ENCODE results near the gene ATP5F1E. TPM values are rescaled to one million over a fixed set of nuclear protein-coding genes. Genes with fewer than 3 reads are reported as not detected.

ATP5F1E gene
- total RNA-seq, 4 donors from 2014 or later: 15.1 to 35.2 (median 27.7) TPM

DNA sequence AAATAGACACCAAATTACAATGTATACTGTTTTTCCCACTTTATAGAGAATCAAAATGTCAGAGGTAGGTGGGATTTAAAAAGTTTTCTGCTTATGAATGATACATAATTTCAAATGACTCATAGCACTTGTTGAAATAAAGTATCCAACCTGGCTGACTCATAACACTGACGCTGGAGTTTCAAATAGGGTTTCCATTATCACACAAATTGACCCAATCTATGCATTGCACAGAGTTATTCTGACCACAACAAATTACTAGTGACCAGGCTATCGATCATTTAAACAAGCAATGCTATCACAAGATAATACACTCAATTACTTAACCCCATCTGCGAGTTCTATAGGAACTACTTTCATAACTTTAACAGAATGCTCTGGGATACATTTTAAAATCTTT lies 42.3 kb upstream of the ATP5F1E start:
- Histone ChIP-seq H3K27ac (no peak overlapping the region), H3K9me3 (no peaks in the 10 kb centered on the region), H3K27me3 (peaks cover 0 to 6% of the 10 kb centered on the region in 2 donors), H3K36me3 (no peaks in the 10 kb centered on the region), H3K4me3 (no peak overlapping the region), H3K4me1 (no peaks in the 10 kb centered on the region)
- 64 to 68% methylated on average over 3 of the region's 3 CpGs for WGBS, 2 donors
- TF ChIP-seq POLR2A (IDR thresholded peaks at IDR 0.05) (no peak), CTCF (IDR thresholded peaks at IDR 0.05) (no peak), EP300 (IDR thresholded peaks at IDR 0.05) (no peak)
- DNase-seq (ENCODE audit: low spot score in 2 of 2): no peak

DNA sequence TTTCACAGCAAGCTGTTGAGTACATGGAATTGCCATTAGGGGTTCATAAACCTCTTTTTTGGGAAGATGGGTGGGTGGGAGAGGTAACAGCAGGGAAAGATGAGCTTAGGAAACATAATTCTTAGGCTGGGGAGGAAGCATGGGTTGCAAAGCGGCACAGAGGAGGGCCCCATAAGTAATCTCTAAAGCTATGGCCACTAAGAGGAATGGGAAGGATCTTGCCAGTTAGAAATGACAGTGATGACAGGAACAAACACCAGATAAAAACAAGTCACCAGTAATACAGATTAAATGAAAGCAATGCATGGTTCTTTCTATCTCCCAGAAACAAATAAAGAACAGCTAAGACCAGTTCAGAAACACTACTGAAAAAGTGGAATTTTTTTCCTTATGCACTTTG lies 41.4 kb upstream of the ATP5F1E start:
- DNase-seq (ENCODE audit: low spot score in 2 of 2): no peak
- no peaks in the 10 kb centered on the region for H3K9me3 ChIP-seq
- WGBS, 2 donors: 89 to 90% methylated on average over 1 of the region's 1 CpG
- no peaks in the 10 kb centered on the region for H3K36me3 ChIP-seq
- H3K27ac ChIP-seq: no peak overlapping the region
- H3K27me3 ChIP-seq: peaks cover 0 to 6% of the 10 kb centered on the region in 2 donors
- no peak overlapping the region for H3K4me3 ChIP-seq
- TF ChIP-seq POLR2A (IDR thresholded peaks at IDR 0.05): no peak
- TF ChIP-seq CTCF (IDR thresholded peaks at IDR 0.05): no peak
- TF ChIP-seq EP300 (IDR thresholded peaks at IDR 0.05): no peak
- no peaks in the 10 kb centered on the region for H3K4me1 ChIP-seq

DNA sequence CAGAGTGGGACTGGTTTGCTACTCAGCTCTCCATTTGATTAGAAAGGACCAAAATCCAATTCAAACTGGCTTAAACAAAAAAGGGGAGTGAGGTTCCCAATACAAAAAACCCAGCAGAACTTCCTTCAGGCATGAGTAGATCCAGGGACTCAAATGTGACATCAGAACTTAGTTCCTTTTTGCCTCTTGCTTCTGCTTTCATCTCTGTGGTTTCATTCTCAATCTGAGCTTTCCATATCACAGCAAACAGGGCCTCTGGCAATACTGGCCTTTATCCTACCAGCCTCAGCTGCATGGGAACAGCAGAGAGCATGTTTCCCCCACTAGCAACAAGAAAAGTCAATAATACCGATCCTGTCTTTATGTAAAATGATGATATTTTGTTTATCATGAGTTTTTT lies 39.1 kb upstream of the ATP5F1E start:
- TF ChIP-seq CTCF (IDR thresholded peaks at IDR 0.05): no peak
- 80 to 81% methylated on average over 1 of the region's 1 CpG for WGBS, 2 donors
- Histone ChIP-seq H3K27ac (no peak overlapping the region), H3K36me3 (no peaks in the 10 kb centered on the region), H3K4me3 (no peak overlapping the region), H3K9me3 (no peaks in the 10 kb centered on the region), H3K4me1 (no peaks in the 10 kb centered on the region), H3K27me3 (no peaks in the 10 kb centered on the region)
- no peak for DNase-seq (ENCODE audit: low spot score in 2 of 2)

DNA sequence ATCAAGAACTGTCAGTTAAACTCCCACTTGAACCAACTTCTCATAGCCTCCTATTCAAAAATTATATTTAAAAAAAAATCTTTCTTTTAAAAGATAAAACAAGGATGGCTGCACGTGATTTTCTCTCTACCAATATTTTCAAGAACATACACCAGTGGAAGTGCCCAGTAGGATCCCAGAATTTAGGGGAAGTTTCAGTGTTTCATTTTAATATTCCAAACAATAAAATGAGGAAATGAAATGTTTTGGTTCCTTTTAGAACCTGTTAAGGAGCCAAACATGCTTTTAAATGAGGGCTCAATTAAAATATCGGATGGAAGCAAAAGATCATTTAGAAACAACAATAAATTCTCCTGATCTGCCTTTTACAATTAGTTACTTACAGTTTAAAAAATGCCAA lies 36.9 kb upstream of the ATP5F1E start:
- no peak for TF ChIP-seq CTCF (IDR thresholded peaks at IDR 0.05)
- no peak for TF ChIP-seq POLR2A (IDR thresholded peaks at IDR 0.05)
- TF ChIP-seq EP300 (IDR thresholded peaks at IDR 0.05): no peak
- no peaks in the 10 kb centered on the region for H3K4me1 ChIP-seq
- no peaks in the 10 kb centered on the region for H3K9me3 ChIP-seq
- H3K36me3 ChIP-seq: no peaks in the 10 kb centered on the region
- DNase-seq (ENCODE audit: low spot score in 2 of 2): no peak
- whole genome bisulfite sequencing, 2 donors: 37 to 54% methylated on average over 2 of the region's 2 CpGs
- no peaks in the 10 kb centered on the region for H3K27me3 ChIP-seq
- no peak overlapping the region for H3K4me3 ChIP-seq
- no peak overlapping the region for H3K27ac ChIP-seq

- no peak for DNase-seq (ENCODE audit: low spot score in 2 of 2)
- Histone ChIP-seq H3K9me3 (no peaks in the 10 kb centered on the region), H3K27me3 (no peaks in the 10 kb centered on the region), H3K27ac (no peak overlapping the region), H3K4me1 (peaks cover 0 to 4% (median 0%) of the 10 kb centered on the region in 4 donors), H3K4me3 (no peak overlapping the region), H3K36me3 (no peaks in the 10 kb centered on the region)
- TF ChIP-seq POLR2A (IDR thresholded peaks at IDR 0.05) (no peak), CTCF (IDR thresholded peaks at IDR 0.05) (no peak), EP300 (IDR thresholded peaks at IDR 0.05) (no peak)
- WGBS, 2 donors: 70 to 79% methylated on average over 4 of the region's 4 CpGs
These were observed 36.4 kb upstream of the ATP5F1E start for GRCh38 chr20:59068534-59068933.
